Right lobe of liver (tissue), 4 donors: ENCODE data around the gene DRAM1.

Experiments used
- CTCF ChIP-seq, 4 donors: fragments of 200-600 bp in 3 of 4; fragments of 450-650 bp in 1 of 4; IDR thresholded peaks; one replicate each; pipeline versions ENCODE4 v1.5.1 to v1.8.0; 2016 to 2022; ENCODE audit warnings: antibody characterized with exemption in 4 of 4, mild to moderate bottlenecking in 2 of 4
- POLR2A ChIP-seq: fragments of 450-650 bp; IDR thresholded peaks from one replicate; pipeline ENCODE4 v1.6.1; 2017; ENCODE audit warnings: antibody characterized with exemption, mild to moderate bottlenecking
- donor health status: DM: no; HTN: no; CAD: no.
- donor health status: DM: no; HTN: no; CAD: no.
- donor health status: DM: no; HTN: yes; CAD: no.

DNA sequence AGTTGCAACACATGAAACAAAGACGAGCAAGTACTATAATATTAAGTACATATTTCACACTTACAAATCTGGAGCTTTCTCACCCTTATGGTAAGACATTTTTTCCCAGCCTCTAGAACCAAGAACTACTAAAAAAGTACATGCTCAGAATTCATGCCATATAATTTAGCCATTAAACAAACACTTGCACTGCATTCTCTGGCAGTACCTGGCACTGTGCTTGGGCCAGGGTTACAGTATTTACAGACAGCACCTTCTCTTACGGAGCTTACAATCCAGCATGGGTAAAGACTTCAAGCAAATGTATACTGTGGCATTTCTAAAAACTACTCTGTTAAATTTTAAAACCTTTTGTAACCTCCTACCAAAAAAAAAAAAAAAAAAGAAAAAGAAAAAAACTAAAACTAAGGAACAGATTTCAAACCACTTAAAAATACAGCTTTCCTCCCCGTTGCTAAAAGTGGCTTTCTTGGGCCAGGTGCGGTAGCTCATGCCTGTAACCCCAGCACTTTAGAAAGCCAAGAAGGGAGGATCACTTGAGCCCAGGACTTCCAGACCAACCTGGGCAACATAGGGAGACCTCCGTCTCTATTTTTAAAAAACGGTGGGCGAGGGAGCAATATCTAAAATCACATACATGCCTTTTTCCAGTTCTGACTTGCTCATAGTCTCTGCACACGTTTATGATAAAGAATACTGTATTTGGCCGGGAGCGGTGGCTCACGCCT, 47.6 kb upstream of the DRAM1 start:
- TF ChIP-seq CTCF (IDR thresholded peaks at IDR 0.05): no peak
- TF ChIP-seq POLR2A: no peak
